Fibroblast of the aortic adventitia (primary cell): Measurements from ENCODE around the gene WDR31. TPM values are rescaled to one million over a fixed set of nuclear protein-coding genes. Genes with fewer than 3 reads are reported as not detected.

Source experiments
- DNase-seq: peaks from one replicate; pipeline ENCODE4 v3.0.0-alpha.2; 2010; ENCODE audit warnings: low read depth
- H3K4me3 ChIP-seq: 2 replicates; pipeline ENCODE4 v1.5.1; 2011; ENCODE audit warnings: low read depth, mild to moderate bottlenecking, control low read depth, low read length, moderate library complexity
- total RNA-seq: library from RNA; depleted of rRNA; stranded (reverse); fragments of >200 nt; gene quantifications from 2 replicates; pipeline ENCODE4 v1.2.3, GENCODE V29; 2012; ENCODE audit warnings: low replicate concordance
- TF ChIP-seq, protein P1 (sequence below): IDR thresholded peaks from 2 replicates; pipeline ENCODE4 v1.5.1; 2011; ENCODE audit warnings: mild to moderate bottlenecking, low read length, control low read depth, inconsistent platforms; ENCODE audit not compliant: insufficient read depth

Gene WDR31
- total RNA-seq, 1 donor, result 2.4 TPM

DNA sequence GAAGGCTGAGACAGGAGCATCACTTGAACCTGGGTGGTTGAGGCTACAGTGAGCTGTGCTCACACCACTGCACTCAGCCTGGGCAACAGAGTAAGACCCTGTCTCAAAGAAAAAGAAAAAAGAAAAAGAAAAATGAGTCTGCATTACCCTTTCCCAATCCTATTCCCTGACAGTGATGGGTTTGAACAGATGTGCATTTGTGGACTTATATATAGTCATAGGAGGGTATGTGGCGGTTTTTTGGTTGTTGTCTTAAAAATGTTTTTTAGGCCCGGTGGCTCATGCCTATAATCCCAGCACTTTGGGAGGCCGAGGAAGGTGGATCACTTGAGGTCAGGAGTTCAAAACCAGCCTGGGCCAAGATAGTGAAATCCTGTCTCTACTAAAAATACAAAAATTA lies 23.3 kb upstream of the WDR31 start:
- no peak for DNase-seq
- TF ChIP-seq, protein P1, sequence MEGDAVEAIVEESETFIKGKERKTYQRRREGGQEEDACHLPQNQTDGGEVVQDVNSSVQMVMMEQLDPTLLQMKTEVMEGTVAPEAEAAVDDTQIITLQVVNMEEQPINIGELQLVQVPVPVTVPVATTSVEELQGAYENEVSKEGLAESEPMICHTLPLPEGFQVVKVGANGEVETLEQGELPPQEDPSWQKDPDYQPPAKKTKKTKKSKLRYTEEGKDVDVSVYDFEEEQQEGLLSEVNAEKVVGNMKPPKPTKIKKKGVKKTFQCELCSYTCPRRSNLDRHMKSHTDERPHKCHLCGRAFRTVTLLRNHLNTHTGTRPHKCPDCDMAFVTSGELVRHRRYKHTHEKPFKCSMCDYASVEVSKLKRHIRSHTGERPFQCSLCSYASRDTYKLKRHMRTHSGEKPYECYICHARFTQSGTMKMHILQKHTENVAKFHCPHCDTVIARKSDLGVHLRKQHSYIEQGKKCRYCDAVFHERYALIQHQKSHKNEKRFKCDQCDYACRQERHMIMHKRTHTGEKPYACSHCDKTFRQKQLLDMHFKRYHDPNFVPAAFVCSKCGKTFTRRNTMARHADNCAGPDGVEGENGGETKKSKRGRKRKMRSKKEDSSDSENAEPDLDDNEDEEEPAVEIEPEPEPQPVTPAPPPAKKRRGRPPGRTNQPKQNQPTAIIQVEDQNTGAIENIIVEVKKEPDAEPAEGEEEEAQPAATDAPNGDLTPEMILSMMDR, result no peak
- no peak overlapping the region for H3K4me3 ChIP-seq

DNA sequence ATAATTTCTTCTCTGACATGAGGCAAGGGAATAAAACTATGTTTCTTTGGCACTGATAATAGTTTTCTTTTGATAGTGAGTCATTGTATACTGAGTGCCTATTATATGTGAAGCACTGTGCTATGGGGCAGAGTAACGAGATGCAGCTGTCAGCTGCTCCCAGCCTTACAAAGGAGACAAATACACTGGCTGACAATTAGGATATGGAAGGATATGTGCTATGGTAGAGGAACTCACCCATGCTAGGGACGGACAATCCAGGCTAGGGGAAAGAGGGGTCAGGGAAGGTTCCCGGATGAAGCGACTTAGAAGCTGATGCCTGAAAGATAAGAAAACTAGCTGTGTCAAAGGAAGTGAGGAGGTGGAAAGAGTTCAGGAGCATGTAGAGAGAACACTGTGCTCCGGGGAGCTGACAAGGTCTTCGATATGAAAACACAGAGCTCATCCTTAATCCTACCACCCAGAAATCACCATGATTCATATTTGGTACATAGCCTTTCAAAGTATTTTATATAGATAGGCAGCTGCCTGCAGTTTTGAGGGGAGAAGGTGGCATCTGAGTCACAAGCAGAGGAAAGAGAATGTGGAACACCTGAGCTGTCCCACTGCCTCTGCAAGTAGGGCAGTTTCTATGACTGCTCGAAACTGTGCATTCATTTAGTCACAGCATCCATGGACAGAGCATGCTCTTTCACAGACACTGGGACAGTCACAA lies 21.4 kb upstream of the WDR31 start:
- no peak overlapping the region for H3K4me3 ChIP-seq
- TF ChIP-seq, protein P1, result no peak
- peak; percentile 64 for DNase-seq

DNA sequence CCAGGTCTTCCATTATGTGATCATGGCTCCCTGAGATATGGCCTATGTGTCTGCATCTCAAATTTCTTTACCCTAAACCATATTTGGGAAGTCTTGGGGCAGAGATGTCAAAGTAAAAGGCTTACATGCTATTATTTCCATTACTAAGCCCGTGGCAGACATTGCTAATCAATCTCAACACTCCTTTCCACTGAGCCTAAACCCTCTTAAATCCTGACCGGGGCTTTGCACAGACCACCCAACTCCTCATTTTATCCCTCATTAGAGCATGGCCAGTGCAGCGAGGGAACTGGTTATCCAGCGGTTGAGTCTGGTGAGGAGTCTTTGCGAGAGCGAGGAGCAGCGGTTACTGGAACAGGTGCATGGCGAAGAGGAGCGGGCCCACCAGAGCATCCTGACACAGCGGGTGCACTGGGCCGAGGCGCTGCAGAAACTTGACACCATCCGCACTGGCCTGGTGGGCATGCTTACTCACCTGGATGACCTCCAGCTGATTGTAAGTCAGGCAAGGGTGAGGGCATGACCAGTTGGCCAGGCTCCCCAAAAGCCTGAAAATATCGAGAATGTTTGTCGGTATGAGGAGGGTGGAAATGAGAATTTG lies 20.3 kb upstream of the WDR31 start:
- TF ChIP-seq, protein P1, result no peak
- no peak for DNase-seq
- no peak overlapping the region for H3K4me3 ChIP-seq

DNA sequence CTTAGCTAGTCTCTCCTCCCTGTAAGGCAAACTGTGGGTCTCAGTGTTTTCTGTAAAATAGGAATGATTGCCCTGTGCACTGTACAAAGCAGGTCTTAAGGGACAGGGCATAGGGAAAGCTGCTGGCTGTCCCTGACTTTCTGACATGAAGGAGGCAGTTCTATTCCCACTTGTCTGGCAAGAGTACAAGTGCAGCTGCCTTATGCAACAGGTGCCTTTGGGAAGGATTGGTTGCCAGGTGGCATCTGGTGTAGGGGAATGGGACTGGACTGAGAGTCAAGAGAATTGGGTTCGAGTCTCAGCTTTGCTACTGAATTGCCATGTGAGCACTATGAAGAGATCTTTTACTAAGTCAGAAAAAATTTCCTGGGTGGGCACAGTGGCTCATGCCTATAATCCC lies 19.3 kb upstream of the WDR31 start:
- TF ChIP-seq, protein P1, result no peak
- no peak for DNase-seq
- H3K4me3 ChIP-seq, result no peak overlapping the region

DNA sequence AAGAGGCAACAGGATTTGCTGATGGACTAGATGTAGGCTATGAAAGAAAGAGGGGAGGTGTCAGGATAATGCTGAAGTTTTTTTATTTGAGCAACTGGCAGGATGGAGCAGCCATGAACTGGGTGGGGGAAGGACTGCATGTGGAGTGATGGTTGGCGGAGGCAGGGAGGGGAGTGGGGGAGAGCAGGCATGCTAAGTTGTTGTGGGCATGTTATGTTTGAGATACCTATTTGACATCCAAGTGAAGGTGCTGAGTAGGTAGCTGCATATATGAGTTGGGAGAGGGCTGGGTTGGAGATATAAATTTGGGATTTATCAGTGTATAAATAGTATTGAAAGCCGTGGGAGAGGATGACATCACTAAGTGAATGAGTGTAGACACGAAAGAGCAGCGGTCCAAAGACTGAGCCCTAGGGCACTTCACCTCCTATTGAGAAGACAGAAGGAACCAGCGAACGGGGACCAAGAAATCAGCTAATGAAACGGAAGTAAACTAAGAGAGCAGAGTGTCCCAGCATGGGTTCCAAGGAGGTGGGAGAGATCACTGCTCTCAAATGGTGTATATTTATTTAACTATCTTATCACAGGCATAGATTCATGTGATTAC lies 16.7 kb upstream of the WDR31 start:
- no peak for DNase-seq
- TF ChIP-seq, protein P1, result no peak
- H3K4me3 ChIP-seq, result no peak overlapping the region

DNA sequence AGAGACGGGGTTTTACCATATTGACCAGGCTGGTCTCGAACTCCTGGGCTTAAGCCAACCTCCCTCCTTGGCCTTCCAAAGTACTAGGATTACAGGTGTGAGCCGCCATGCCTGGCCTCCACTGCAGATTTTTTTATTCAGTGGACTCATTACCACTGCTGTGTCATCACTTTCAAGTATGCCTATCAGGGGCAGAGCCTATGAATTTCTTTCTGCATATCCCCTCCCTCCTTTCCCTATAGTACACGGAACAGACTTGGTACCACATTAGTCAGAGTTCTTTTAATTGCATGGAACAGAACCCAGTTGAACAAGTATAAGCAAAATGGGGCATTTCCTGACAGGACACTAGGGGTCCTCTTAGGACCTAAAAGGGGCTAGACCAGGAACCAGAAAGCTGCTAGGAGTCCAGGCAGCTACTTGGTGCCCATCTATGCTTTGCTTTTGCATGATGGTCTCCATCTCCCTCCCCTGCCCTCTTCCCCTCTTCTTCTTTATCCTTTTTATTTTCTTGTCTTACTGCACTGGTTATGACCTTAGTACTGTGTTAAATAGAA lies 15.0 kb upstream of the WDR31 start:
- no peak overlapping the region for H3K4me3 ChIP-seq
- DNase-seq, result peak; percentile 38
- TF ChIP-seq, protein P1, result peak; percentile 24
